HG03039 (cell line): ENCODE data around the gene ZFYVE28.

ENCODE experiments used
- ATAC-seq: cut with Tn5 transposase; IDR thresholded peaks from one replicate; pipeline ENCODE4 v1.9.1; 2021; ENCODE audit warnings: mild to moderate bottlenecking, moderate library complexity; ENCODE audit not compliant: unreplicated experiment

ZFYVE28 gene

DNA sequence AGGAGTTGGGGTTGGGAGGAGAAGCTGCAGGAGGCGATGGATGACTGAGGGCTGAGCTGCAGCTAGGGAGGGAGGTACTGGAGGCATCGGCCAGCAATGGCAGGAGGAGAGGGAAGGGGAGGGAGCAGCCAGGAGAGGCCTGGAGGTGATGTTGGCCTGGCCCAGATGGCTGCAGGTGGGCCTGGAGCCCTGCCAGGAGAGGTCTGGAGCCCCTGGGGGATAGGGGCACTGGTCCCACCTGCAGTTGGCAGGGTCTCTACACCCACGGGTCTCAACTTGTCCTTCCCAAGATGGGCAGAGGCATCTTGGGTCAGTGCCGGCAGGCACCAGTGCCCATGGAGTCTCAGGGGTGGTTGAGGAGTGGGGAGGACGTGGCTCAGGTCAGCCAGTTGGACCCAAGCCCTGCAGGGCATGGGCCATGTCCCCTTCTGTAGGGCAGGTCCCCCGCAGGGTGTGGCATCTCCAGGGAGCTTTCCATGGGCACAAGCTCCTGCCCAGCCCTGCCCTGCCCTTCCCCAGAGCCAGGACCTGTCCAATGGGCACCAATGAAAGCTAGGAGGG is 153.9 kb downstream of the ZFYVE28 start:
- ATAC-seq = no peak

DNA sequence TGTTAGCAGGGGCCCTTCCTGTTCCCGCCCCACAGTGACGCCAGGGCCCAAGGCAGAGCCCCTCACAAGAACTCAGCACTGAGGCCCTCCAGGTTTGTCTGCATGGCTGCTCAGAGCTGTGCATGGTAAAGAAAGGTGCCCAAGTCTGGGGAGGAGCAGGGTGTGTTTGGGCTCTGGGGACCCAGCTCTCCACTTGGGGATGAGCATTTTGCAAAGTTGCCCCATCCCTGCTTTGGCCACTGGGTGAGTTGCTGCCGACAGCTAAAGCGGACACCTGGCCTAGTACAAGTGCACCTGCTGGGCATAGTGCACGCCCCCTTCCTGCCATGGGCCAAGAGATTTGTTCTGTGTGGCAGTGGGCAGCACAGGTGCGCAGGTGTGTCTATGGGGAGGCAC is 154.5 kb downstream of the ZFYVE28 start:
- no peak for ATAC-seq

DNA sequence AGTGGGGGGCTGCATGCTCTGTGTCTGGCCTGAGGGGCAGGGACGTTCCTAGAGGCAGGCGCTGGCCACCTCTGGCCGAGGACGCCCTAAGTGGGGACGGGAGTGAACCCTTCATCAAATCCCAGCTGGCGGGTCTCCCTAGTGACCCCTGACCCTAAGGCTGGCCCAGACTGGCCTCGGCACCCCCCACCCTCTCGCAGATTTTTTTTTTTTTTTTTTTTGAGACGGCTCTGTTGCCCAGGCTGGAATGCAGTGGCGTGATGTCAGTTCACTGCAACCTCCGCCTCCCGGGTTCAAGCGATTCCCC is 155.5 kb downstream of the ZFYVE28 start:
- ATAC-seq = no peak

DNA sequence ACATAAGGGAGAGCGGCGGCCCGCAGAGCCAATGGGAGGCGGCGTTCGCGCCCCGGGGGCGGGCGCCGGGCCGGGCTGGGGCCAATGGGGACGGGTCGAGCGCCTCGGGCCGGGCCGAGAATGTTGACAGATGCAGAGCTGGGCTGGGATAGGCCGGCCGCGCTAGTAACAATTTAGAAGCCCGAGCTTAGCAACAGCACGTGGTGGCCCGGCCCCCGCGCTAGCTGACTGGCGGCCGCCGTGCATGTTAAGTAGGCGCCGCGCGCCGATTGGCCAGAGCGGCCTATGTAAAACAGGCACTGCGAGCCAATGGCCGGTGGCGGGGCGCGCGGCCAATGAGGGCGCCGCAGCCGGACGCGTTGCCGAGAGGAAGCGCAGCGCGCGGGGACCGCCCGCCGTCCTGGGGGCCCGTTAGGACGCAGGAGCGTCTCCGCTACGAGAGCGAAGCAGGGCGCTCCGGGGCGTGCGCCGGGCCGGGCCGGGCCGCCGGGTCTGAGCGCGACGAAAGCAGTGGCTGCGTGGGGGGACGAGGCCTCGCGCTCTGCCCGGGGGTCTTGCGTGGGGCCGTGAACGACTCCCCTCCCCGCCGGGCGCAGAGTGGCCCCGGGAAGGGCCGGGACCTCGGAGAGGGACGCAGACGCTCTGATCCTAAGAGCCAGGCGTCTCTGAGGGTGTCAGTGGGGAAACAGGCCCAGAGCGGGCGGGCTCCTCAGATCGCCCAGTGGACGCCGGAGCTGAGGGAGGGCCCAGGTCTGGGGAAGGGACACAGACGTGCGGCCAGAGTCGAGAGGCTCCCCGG is 156.1 kb downstream of the ZFYVE28 start:
- ATAC-seq = peak; percentile 86

DNA sequence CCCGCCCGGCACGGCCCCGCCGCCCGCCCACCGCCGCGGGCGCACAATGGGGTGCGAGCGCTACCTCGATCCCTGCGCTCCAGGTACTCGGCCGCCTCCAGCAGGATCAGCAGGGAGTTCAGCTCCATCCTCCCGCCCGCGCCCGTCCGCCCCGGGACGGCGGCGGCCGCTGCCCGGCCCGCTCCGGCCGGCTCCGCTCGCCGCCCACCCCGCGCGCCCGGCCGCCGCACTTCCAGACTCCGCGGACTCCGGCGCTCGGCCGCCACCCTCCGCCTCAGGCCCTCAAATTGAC is 156.6 kb downstream of the ZFYVE28 start, which contains the start of gene MXD4:
MXD4 (minus strand) TSS at position 257 of the 292 bp plus-strand sequence; CDS start at position 128, 129 bp downstream.
- ATAC-seq = peak; percentile 6

DNA sequence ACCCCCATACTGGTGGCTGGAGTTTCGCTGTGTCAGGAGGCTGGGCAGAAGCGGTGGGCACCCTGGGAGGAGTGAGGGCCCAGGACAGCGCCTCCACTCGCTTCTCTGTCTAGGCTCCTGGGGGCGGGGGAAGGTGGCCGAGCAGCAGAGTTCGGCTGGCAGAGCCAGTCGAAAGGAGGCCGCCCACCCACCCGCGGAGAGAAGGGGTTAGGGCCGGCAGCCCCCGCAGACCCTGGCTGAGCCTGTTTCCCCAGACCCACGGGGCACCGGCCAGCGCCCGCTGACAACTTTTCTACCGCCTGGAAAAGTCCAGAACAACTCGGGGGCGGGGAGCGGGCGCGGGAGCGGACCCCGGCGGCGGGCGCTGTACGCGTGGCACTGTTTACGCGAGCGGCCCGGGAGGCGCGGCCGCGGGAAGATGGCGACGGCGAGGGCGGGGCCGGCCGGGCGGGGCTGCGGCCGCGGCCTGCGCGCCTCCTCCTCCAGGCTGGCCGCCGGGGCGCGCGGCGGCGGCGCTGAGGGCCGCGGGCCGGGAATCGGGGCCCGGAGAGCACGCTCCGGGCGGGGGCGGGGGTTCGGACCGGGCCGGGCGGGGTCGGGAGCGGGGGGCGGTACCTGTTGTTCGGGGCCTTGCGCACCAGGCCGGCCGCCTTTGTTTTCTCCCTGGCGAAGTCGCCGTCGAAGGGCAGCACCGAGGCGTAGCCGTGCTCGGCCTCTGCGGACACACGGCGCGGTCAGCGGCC is 157.2 kb downstream of the ZFYVE28 start:
- peak; percentile 28 for ATAC-seq

DNA sequence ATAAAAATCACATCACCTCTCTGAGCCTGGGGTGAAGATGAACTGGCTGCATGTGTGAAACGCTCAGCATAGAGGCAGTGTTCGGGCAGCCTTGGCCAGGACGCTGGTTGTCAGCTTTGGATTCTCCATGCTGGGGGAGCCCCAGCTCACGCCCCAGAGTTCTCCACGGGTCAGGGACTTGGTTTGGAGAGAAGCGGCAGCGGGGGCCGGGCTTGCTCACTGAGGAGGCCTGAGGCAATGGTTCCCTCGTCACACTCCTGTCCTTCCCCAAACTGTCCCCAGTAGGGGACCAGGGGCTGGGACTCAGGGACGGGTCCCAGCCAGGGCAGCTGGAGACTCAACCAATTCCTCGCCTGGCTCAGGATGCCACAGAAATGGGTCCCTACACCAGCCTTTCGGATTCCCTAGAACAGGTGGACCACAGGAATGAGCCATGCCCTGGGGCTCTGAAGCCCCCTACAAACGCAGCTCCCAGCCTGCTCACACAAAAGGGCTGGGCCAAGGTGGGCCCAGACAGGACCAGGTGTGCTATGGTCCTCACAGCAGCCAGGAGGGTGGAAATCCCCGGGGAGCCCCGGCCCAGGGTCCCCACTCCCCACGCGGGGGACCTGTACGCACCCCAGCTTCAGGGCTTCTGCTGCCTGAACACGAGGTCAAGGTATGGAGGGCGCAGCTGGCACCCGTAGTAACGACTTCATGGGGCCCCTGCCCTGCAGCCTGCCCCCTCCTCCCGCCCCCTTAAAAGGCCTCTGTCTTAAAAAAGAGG is 157.9 kb downstream of the ZFYVE28 start:
- ATAC-seq = no peak

DNA sequence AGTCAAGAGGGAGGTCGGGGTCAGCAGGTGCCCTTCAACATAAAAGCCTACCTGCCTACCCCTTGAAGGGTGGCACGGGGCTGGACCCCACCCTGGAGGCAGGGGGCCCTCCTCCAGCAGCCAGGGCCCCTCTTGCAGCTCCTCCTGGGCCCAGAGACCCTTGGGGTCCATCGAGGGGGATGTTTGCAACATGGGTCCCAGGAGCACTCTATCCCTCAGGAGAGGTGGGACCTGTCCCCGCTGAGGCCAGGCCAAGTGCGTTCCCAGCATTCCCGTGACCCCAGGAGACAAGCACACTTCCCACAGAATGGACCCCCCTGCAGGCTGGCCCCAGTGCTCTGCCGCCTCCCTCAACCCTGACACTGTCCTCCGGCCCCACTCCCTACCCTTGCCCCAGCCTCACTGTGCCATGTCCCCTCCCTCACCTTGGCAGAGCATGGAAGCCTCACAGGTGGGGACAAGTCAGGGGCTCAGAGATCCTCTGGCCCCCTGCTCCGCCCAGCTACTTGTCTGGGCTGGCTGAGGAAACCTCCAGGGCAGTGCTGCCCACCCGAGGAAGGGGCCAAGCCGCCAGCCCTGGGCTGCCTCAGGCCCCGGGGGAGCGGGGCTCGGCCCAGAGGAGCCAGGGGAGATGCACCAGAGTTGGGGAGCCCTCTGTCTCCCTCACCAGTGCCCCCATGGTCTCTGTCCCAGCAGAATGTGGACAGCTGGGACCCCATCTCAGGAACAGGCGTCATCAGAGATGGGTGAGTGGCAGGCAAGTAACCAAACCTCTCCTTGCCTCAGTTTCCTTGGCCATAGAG is 158.7 kb downstream of the ZFYVE28 start:
- ATAC-seq = no peak

DNA sequence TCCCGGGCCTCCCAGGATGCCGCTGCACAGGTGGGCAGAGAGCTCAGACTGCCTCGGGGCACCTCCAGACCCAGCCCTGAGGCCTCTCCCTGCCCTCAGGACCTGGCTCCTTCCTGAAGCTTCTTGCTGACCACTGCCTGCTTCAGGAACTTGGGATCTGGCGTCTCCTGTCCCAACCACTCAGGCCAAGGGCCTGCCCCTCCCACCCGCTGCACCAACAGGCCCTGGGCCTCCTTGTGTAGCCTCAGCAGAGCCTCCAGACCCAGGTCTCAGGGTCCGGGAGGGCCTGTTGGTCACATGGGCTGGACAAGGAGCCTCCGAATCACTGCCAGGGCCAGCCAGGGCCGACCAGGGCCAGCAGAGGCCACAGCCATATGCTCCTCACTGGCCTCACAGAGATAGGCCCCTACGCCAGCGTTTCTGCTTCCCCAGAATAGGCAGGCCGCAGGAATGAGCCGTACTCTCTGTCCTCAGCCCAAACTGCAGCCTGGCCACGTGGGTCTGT is 159.4 kb downstream of the ZFYVE28 start:
- no peak for ATAC-seq

DNA sequence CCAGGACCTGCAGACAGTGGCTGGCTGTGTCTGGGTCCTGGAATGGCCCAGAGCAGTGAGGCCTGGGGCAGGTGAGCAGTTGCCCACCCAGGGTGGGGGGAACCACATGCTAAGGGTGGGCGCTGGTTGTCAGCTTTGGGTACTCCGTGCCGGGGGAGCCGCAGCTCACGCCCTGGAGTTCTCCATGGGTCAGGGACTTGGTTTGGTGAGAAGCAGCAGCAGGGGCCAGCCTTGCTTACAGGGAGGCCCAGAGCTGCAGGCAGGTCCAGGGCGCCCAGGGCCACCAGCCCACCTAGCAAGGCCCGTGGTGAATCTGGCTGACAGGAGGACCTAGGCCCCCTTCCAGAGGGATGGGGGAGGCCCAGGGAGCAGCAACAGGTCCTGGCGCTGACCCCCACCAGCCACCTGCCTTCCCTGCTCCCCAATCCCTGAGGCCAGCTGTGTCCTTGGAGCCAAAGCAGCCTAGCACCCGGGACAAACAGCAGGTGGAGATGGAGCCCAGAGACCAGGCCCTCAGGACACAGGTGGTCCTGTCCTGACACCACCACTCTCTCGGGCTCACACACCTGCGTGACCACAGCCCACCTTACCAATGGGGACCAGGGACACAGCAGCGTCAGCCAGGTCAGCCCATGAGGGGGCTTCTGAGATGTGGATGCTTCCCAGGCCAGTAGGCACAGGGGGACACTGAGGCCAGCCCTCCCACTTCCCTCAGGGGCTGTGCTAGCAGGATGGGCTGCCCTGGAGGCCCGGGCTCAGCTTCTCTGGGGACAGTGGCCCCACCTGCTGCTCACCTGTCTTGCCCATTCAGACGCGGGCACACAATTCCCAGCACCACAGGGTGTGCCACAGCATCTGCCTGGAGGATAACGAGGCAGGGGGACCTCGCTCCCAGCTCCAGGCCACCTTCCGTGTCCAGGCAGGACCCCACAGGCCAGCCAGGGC is 160.1 kb downstream of the ZFYVE28 start:
- ATAC-seq = no peak

DNA sequence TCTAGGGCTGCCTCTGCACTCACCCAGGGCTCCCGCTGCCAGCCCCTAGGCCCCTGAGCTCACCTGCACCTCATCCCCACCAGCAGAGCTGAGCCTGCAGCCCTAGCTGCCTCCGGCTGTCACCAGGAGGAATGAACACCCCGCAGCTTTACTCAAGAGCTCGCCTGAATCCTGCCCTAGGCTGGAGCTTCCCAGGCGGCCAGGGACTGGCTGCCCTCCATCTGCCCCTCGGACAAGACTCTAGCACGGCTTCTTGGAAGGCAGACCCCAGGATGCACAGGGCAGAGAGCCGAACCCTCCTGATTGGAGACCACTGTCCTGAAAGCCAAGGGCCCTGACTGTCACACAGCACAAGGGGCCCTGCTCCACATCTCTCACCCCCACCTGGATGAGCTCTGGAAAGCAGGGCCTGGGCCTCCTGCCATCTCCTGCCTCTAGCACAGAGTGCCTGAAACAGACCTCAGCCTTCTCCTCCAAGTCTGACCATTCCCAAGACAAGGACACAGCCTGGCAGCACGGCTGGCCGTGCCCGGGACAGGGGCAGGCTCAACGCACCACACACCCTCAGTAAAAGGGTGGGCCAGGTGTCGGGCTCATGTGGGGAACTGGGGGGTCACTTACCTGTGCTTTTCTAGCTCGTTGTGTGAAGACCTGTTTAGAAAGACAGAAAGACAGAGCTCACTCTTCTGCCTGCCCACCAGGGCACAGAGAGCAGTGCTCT is 160.9 kb downstream of the ZFYVE28 start:
- no peak for ATAC-seq

DNA sequence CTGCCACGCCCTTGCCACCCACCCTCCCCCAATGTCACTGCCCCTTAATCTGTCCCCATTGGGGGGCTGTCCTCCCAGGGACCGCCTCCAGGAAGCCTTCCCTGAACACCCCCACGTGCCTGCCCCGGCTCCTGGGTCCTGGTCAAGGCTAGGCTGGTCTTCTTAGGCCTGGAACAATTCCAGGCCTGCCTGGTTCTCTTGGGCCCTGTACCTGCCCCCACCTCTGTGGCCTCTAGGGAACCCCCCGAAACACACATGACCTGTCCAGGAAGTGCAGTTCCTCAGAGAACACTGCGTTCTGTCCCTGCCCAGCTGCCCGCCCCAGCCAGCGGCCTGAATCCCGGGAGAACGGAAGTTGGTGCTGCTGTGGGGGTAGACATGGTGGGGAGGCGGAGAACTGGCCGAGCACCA is 161.7 kb downstream of the ZFYVE28 start:
- no peak for ATAC-seq

DNA sequence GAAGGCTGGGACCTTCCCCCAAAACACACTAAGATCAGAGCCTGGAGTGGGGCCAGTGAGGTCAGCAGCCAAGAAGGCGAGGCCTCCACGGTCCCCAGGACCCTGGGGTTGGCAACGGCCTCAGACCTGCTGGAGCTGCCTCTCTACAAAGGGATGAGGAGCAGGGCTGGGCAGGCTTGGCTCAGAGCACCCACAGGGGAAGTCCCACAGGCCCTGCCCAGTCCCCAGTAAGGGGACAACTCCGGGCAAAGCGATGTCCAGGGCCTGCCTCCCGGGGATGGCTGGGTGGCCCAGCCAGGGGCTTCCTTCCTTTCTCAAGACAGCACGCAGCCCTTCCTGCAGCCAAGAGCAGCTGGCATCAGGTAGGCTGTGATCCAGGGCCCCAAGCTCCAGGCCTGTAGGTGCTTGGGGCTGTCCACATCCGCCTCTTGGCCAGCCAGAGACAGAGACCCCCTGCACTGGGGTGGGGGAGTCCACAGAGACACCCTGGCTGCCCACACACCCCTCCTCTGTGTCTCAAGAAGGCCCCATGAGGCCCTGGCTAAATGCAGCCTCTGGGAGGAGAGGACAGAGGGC is 162.2 kb downstream of the ZFYVE28 start:
- no peak for ATAC-seq

DNA sequence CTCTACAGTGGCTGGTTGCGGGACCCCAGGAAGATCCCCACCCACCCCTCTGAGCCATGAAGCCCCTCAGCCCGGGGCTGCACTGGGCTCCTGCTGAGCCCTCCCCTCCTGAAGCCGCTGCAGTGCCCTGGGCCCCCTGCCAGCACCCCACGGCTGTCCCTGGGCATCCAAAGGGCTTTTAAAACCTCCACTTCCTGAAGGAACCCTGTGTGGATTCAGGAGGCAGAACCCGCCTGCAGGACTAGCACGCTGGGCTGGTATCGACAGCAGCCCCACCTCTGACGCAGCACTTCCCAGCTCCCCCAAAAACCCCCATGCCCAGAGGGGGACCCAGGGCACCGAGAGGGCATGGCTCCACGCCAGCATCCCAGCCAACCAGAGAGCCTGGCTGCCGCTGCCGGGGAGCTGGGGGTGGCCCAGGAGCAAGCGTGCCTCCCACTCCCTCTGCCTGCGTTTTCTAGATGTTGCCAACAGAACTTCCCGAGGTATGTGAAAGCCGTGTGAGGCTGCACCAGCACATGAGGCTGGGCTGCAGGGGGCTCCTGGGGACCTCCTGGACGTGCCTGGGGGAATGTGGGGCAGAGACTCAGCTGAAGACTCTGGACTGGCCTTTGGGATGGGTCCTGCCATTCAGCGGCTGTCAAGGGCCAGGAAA is 162.8 kb downstream of the ZFYVE28 start:
- ATAC-seq = no peak

DNA sequence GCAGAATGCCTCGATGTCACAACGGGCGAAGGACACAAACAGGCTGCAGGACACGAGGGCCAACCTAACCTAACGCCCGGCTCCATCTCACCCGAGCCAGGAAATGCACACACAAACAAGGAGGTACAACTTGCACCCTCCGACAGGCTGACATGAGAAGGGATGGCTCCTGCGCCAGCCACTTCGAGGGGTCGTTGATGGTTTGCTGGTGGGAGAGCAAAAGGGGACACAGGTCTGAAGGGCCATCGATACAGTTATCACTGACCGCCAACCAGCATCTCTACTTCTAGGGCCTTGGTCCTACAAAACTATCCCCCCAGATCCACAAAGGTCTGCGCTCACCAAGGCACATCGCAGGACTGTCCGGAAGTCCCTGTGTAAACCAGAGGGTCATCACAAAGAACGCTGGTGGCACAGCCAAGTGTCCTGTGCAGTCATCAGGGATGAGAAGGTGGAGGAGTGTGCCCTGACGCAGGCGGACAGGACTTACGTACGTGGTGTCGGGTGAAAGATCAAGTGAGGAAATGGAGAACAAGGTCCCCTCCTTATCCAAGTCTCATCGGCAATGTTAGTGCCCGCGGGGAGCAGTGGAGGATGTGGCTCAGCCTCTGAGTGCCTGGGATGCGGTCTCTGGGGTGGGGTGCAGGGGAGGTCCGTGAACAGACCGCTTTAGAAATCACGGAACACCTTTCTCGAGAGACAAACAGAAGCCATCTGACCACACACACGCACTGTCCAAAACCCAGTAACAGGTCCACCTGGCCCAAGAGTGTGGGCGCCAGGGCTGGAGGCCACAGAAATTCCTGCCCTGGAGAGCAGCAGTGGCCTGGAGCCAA is 163.6 kb downstream of the ZFYVE28 start:
- no peak for ATAC-seq

DNA sequence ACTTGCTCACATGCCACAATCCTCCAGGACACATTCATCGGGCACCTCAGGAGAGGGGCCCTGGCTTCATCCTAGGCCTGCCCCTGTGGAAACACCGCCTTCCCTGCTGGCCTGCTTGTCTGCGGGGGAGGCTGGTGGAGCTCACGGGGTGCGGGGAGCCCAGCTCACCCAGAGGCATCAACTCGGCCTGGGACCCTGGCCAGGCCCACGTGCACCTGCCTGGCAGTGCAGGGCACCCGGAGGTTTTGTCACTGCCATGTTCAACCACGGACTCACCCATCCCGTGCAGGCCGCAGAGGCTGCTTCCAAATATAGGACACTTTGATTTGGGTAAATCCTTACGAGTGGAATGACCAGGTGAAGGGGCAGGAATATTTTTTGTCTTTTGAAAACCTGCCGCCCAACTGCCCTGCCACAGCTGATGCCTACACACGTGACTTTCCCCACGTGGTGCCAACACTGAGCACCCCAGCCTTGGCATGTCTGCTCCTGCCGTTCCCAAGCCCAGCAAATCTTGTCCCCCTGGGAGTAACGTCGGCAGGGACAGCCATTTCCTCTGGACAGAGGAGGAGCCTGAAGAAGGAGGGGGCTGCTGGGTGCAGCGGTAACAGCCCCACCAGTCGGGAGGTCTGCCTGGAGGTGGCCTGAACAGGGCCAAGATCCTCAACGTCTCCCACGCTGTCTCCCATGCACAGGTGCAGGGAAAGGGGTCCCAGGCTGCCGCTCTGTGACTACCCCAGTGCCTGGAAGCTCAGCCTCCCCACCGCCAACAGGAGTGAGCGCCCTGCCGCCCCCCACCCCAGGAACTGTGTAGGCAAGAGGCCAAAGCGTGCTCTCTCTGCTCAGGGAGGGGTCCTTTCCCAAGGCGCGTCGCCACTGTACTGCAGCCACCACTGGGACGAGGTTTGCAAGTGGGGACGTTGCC is 165.0 kb downstream of the ZFYVE28 start:
- no peak for ATAC-seq
